HS-5 (cell line): Measurements from ENCODE around the gene KATNB1.

ENCODE experiments used
- DNase-seq: peaks from one replicate; pipeline ENCODE4 v3.0.0-alpha.2; 2012; ENCODE audit warnings: low read depth

The KATNB1 gene

GRCh38 chr16:57756424-57757325 lies 21.1 kb downstream of the KATNB1 start:
- DNase-seq, result no peak

- peak; percentile 39 for DNase-seq
These were observed 21.8 kb downstream of the KATNB1 start for GRCh38 chr16:57757326-57757786.

- no peak for DNase-seq
These were observed 22.3 kb downstream of the KATNB1 start for GRCh38 chr16:57757883-57758282.

- DNase-seq, result no peak
These were observed 23.0 kb downstream of the KATNB1 start for GRCh38 chr16:57758331-57759117.

GRCh38 chr16:57759131-57759530 lies 23.6 kb downstream of the KATNB1 start:
- no peak for DNase-seq

- no peak for DNase-seq
These were observed 24.2 kb downstream of the KATNB1 start for GRCh38 chr16:57759541-57760356.

- DNase-seq, result no peak
These were observed 25.0 kb downstream of the KATNB1 start for GRCh38 chr16:57760357-57761160.

- DNase-seq, result no peak
These were observed 25.7 kb downstream of the KATNB1 start for GRCh38 chr16:57761301-57761700.

GRCh38 chr16:57761957-57762356 lies 26.4 kb downstream of the KATNB1 start:
- no peak for DNase-seq

- DNase-seq, result no peak
These were observed 26.9 kb downstream of the KATNB1 start for GRCh38 chr16:57762365-57763040.

GRCh38 chr16:57763285-57764005 lies 27.9 kb downstream of the KATNB1 start:
- DNase-seq, result no peak

- DNase-seq, result no peak
These were observed 28.4 kb downstream of the KATNB1 start for GRCh38 chr16:57764006-57764340.

- peak; percentile 75 for DNase-seq
These were observed 29.0 kb downstream of the KATNB1 start for GRCh38 chr16:57764341-57765159.

GRCh38 chr16:57765160-57765728 lies 29.7 kb downstream of the KATNB1 start:
- DNase-seq, result no peak

GRCh38 chr16:57766714-57767348 lies 31.3 kb downstream of the KATNB1 start:
- DNase-seq, result no peak

- DNase-seq, result no peak
These were observed 34.1 kb downstream of the KATNB1 start for GRCh38 chr16:57769541-57770145.

GRCh38 chr16:57770361-57770760 lies 34.8 kb downstream of the KATNB1 start:
- no peak for DNase-seq
